Measurements from ENCODE around the gene TAS2R4. TPM values are rescaled to one million over a fixed set of nuclear protein-coding genes. Genes with fewer than 3 reads are reported as not detected.

Gene TAS2R4
- total and polyA plus RNA-seq, 2 of the 8 experiments (the other 6 are each of a cell fraction or from before 2014, with no cell fraction given): 0.88 to 1.3 TPM

DNA sequence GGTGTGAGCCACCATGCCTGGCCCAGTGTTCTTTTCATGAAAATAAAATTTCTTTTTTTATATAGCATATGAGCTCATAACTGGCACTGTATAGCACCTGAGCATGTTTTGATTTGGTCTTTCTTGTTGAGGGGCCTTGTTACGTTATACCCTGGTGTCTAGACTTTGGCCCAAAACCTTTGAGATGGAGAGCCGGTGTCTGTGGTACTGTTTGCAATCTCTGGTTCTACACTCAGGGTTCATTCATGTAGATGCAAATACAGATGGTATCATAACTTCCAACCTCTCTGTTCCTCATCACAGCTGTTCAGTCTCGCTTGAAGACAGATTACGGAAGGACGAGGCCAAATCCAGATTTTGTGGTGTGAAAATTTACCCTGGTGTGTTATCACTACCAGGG is 13.4 kb downstream of the TAS2R4 start, which contains the start of gene TAS2R5:
TSS of gene TAS2R5 (plus strand) at position 301 of the 400 bp plus-strand sequence. CDS start 145 bp downstream, outside the sequence.
- Histone ChIP-seq H3K56ac (replicated peaks; ENCODE audit: insufficient read length, low read depth, low read length) (no peak within 1 kb of the TSS), H3K4me2 (ENCODE audit: insufficient read depth in 1 of 2, low read depth in 2 of 2, low read length in 2 of 2) (no peak within 1 kb of the TSS), H2BK12ac (ENCODE audit: low read depth, low read length) (no peak within 1 kb of the TSS), H4K8ac (ENCODE audit: extremely low read depth, insufficient read depth, low read length) (no peak within 1 kb of the TSS), H2BK5ac (ENCODE audit: low read depth, low read length) (no peak within 1 kb of the TSS), H3K79me1 (ENCODE audit: low read depth, low read length) (no peaks in the 10 kb centered on the region), H3K27me3 (replicated peaks in 1 of 4; ENCODE audit: control insufficient read depth in 3 of 4, extremely low read depth in 1 of 4, insufficient read depth in 3 of 4, low read length in 3 of 4) (no peaks in the 10 kb centered on the region), H3K18ac (ENCODE audit: extremely low read depth, low read length) (no peak within 1 kb of the TSS), H2AK5ac (ENCODE audit: low read depth, low read length) (no peak within 1 kb of the TSS), H3K4me1 (replicated peaks in 1 of 4; ENCODE audit: control insufficient read depth in 3 of 4, insufficient read depth in 4 of 4, low read length in 3 of 4) (no peaks in the 10 kb centered on the region), H2BK15ac (ENCODE audit: low read length) (no peak within 1 kb of the TSS), H2BK20ac (ENCODE audit: low read length) (no peak within 1 kb of the TSS), H2BK120ac (replicated peaks; ENCODE audit: low read depth, low read length) (no peak within 1 kb of the TSS), H3K14ac (ENCODE audit: insufficient read length) (no peak within 1 kb of the TSS), H4K5ac (ENCODE audit: insufficient read length, low read depth, low read length) (no peak within 1 kb of the TSS), H3K27ac (ENCODE audit: low read depth, low read length) (no peak within 1 kb of the TSS), H3K23ac (ENCODE audit: insufficient read length) (no peak within 1 kb of the TSS), H3K4me3 (ENCODE audit: extremely low read depth in 1 of 4, insufficient read depth in 2 of 4, low read depth in 3 of 4, low read length in 4 of 4) (no peak within 1 kb of the TSS), H3K79me2 (ENCODE audit: control insufficient read depth in 1 of 2, insufficient read depth in 2 of 2, low read length in 2 of 2) (no peaks in the 10 kb centered on the region), H3K23me2 (ENCODE audit: low read depth, low read length) (no peaks in the 10 kb centered on the region), H3K4ac (replicated peaks; ENCODE audit: insufficient read length, low read depth, low read length) (no peak within 1 kb of the TSS), H3K36me3 (ENCODE audit: control insufficient read depth in 2 of 4, insufficient read depth in 4 of 4, low read length in 3 of 4) (peaks cover 0 to 20% (median 6%) of the 10 kb centered on the region in 4 experiments; a peak in 3 of 8 replicates), H3K9ac (replicated peaks in 1 of 4; ENCODE audit: extremely low read depth in 1 of 4, low read depth in 3 of 4, low read length in 3 of 4) (no peak within 1 kb of the TSS), H3K9me3 (ENCODE audit: insufficient read depth in 2 of 2, low read depth in 1 of 2, low read length in 1 of 2) (no peaks in the 10 kb centered on the region), H2AFZ (ENCODE audit: low read length) (no peak within 1 kb of the TSS), H4K20me1 (replicated peaks in 1 of 2; ENCODE audit: control insufficient read depth in 1 of 2, insufficient read depth in 2 of 2, low read length in 2 of 2) (peaks cover 2% of the 10 kb centered on the region in 2 experiments), H4K91ac (replicated peaks; ENCODE audit: insufficient read length, low read length) (no peak within 1 kb of the TSS)
- ChIA-PET POLR2A (ENCODE audit: partially characterized antibody) (no interaction called here), CTCF (ENCODE audit: partially characterized antibody) (interaction anchor here (0.6 to 1.9 kb wide), 4 partner anchors 22 to 135 kb away, joined by 3 to 4 read pairs (median 3); no protein-coding TSS in a partner anchor)
- 96% methylated on average over 5 of the region's 5 CpGs; no CpG with 5 or more reads in 1 of the 2 experiments for WGBS, 2 experiments (ENCODE audit: extremely low coverage in 1 of 2, insufficient coverage in 1 of 2, insufficient read length in 1 of 2, insufficient replicate concordance in 2 of 2, low coverage in 1 of 2, low lambda C conversion rate in 2 of 2, missing lambda C conversion rate in 1 of 2)
- TF ChIP-seq RBBP5 (IDR thresholded peaks at IDR 0.05; ENCODE audit: borderline replicate concordance, low read depth, low read length) (no peak), SIRT6 (IDR thresholded peaks at IDR 0.05; ENCODE audit: low read length) (no peak), CHD1 (IDR thresholded peaks at IDR 0.05; ENCODE audit: low read depth, low read length) (no peak), SP2 (IDR thresholded peaks at IDR 0.05; ENCODE audit: low read length) (no peak), SIX5 (IDR thresholded peaks at IDR 0.05; ENCODE audit: low read depth, low read length) (no peak), GABPA (IDR thresholded peaks at IDR 0.05; ENCODE audit: borderline replicate concordance, insufficient read depth, low read length) (no peak)
- FAIRE-seq (no peak), DNase-seq (ENCODE audit: low read depth in 1 of 2, low spot score in 2 of 2) (no peak)
